PFSK-1 (cell line): ENCODE data around the gene HMGB4.

Experiments
- FOXP2 ChIP-seq: optimal IDR thresholded peaks from 2 replicates; pipeline ENCODE3; 2011; ENCODE audit warnings: borderline replicate concordance, control low read depth, inconsistent platforms; ENCODE audit not compliant: insufficient read depth; ENCODE audit errors: extremely low read length, extremely low read depth
- POLR2AphosphoS5 ChIP-seq: IDR thresholded peaks from 2 replicates; pipeline ENCODE4 v1.6.1; 2012; ENCODE audit warnings: low read depth, mild to moderate bottlenecking, control low read depth, low read length, moderate library complexity
- SIN3A ChIP-seq: IDR thresholded peaks from 2 replicates; pipeline ENCODE4 v1.6.1; 2012; ENCODE audit warnings: mild to moderate bottlenecking, low read length, moderate library complexity, borderline replicate concordance; ENCODE audit not compliant: insufficient read depth
- TAF1 ChIP-seq: IDR thresholded peaks from 2 replicates; pipeline ENCODE4 v1.6.1; 2012; ENCODE audit warnings: low read length, control low read depth, borderline replicate concordance; ENCODE audit not compliant: insufficient read depth
- TF ChIP-seq, protein P1 (sequence below), 2 experiments: IDR thresholded peaks; 2 replicates each; pipeline versions ENCODE4 v1.6.1 to v1.8.0; 2011 to 2012; ENCODE audit warnings: low read depth in 2 of 2, low read length in 2 of 2, control low read depth in 1 of 2, inconsistent platforms in 1 of 2, mild to moderate bottlenecking in 1 of 2, moderate library complexity in 1 of 2; ENCODE audit not compliant: insufficient read depth in 1 of 2

The HMGB4 gene

DNA sequence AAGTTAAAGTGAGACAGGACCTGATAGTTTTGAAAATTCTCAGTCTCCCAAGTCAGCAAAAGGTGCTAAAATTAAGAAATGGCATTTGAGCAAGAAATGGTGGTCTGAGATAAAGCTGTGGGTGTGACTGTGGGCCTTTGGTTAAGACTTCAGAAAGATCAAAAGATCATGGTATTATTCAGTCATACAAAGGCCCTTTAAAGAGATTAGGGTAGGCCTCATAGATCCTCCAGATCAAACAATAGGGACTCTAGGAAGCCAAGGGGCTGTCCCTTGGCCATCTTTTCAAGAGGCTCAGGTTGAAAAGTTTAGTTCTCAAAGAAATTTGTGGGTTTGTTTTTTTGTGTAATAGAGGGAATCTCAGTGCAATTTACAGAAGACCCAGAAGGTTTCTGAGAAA lies 8.4 kb downstream of the HMGB4 start:
- no peak for TF ChIP-seq SIN3A
- TF ChIP-seq, protein P1, sequence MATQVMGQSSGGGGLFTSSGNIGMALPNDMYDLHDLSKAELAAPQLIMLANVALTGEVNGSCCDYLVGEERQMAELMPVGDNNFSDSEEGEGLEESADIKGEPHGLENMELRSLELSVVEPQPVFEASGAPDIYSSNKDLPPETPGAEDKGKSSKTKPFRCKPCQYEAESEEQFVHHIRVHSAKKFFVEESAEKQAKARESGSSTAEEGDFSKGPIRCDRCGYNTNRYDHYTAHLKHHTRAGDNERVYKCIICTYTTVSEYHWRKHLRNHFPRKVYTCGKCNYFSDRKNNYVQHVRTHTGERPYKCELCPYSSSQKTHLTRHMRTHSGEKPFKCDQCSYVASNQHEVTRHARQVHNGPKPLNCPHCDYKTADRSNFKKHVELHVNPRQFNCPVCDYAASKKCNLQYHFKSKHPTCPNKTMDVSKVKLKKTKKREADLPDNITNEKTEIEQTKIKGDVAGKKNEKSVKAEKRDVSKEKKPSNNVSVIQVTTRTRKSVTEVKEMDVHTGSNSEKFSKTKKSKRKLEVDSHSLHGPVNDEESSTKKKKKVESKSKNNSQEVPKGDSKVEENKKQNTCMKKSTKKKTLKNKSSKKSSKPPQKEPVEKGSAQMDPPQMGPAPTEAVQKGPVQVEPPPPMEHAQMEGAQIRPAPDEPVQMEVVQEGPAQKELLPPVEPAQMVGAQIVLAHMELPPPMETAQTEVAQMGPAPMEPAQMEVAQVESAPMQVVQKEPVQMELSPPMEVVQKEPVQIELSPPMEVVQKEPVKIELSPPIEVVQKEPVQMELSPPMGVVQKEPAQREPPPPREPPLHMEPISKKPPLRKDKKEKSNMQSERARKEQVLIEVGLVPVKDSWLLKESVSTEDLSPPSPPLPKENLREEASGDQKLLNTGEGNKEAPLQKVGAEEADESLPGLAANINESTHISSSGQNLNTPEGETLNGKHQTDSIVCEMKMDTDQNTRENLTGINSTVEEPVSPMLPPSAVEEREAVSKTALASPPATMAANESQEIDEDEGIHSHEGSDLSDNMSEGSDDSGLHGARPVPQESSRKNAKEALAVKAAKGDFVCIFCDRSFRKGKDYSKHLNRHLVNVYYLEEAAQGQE (IDR thresholded peaks at IDR 0.05; ENCODE audit: insufficient read depth in 1 of 2, low read depth in 2 of 2, low read length in 2 of 2), result no peak
- TF ChIP-seq FOXP2, result no peak
- no peak for TF ChIP-seq POLR2AphosphoS5
- no peak for TF ChIP-seq TAF1

DNA sequence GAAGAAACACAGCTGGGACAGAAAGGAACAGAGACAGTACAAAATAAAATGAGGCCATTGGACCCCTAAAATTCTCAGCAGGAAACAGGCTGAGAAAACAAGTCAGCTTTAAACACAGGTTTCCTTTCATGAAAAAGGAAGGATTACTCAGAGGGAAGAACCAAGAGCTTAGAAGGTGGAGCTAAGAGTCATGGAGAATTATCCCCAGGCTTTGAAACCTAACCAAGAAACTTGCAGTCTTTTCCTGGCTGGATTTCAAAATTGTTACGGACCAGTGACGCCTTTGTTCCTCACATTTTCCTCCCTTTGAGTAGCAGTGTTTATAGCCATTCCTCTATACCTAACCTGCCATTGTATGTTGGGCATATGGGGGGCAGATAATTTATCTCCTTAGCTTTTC lies 8.8 kb downstream of the HMGB4 start:
- no peak for TF ChIP-seq POLR2AphosphoS5
- TF ChIP-seq SIN3A, result no peak
- TF ChIP-seq TAF1, result no peak
- TF ChIP-seq, protein P1 (IDR thresholded peaks at IDR 0.05; ENCODE audit: insufficient read depth in 1 of 2, low read depth in 2 of 2, low read length in 2 of 2), result no peak
- no peak for TF ChIP-seq FOXP2

DNA sequence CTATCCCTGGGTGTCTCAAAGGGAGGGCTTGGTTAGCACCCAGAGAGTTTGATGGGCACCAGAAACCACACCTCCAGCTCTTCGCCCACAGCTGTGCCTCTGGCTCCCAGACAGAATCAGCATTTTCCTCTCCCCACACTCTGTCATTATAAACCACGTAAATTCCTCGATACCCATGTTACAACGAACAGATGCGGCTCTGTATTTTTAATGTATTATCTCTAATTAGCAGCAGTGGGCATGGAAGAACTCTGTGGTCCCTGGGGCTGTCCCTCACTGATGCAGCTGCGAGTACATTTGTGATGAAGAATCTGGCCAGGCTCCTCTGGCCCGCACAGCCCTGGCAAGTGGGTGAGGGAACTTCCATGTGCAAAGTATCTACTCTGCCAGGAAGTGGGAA lies 10.8 kb downstream of the HMGB4 start:
- TF ChIP-seq FOXP2, result no peak
- no peak for TF ChIP-seq SIN3A
- no peak for TF ChIP-seq TAF1
- TF ChIP-seq POLR2AphosphoS5, result no peak
- TF ChIP-seq, protein P1 (IDR thresholded peaks at IDR 0.05; ENCODE audit: insufficient read depth in 1 of 2, low read depth in 2 of 2, low read length in 2 of 2), result no peak

DNA sequence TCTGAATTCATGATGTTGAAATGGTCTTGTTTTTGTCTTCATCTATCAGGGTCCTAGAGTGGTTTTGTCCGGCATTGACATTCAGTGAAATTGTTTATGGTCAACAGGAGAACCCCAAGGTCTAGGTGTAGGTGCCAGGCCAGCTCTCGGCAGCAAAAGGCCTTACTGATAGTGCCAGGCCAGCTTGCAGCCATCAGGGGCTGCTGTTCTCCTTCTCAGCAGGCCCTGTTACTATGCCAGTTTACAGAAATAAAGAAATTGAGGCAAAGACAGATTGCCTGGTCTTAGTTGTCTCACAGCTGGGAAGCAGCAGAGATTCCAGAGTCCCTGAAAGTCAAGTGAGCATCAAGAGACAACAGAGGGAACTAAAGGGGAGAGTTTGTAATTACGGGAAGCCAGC lies 12.0 kb downstream of the HMGB4 start:
- TF ChIP-seq, protein P1 (IDR thresholded peaks at IDR 0.05; ENCODE audit: insufficient read depth in 1 of 2, low read depth in 2 of 2, low read length in 2 of 2), result no peak
- TF ChIP-seq SIN3A (no peak), POLR2AphosphoS5 (no peak), FOXP2 (no peak), TAF1 (no peak)
